ENCODE data around the gene GPR173.

The GPR173 gene

GRCh38 chrX:53065104-53065503 is 16.5 kb downstream of the GPR173 start:
- DNase-seq (ENCODE audit: low read depth in 2 of 2, low spot score in 1 of 2), result no peak

GRCh38 chrX:53071064-53071463 is 22.5 kb downstream of the GPR173 start:
- no peak for DNase-seq (ENCODE audit: low read depth in 2 of 2, low spot score in 1 of 2)

DNA sequence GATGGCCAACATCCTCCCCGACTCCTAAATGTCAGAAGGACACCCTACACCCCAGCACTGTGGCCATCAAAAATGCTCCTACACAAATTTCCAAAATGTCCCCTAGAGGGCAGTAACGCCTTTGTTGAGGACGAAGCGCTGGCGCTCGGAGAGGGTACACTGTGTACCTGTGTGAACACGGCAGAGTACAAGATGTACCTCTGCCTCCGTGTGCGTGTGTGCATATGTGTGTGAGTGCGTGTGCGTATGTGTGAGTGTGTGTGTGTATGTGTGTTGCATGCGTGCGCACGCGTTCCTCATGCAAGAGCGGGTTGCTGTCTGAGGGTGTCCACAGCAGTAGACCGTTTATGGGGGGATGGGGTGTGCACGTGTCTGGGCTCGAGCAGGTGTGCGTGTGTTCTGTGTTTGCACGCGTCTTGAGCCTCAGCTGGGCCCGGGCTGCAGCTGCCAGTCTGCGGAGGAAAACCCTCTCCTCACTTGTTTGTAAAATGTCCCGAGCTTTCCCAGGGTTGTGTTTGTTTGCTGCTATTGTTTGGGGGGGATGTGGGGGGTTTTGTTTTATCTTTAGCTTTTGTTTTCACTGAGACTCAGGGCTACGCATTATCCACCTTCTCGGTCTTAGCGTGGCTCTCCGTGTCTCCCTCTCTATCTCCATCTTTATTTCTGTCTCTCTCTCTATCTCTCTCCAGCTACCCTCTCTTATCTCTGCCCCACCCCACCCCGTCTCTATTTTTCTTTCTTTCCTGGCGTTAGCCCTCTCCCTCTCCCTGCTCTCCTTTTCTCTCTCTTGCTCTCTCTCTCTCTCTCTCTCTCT is 23.2 kb downstream of the GPR173 start:
- DNase-seq (ENCODE audit: low read depth in 2 of 2, low spot score in 1 of 2), result no peak

GRCh38 chrX:53072418-53073114 is 24.0 kb downstream of the GPR173 start:
- no peak for DNase-seq (ENCODE audit: low read depth in 2 of 2, low spot score in 1 of 2)

- DNase-seq (ENCODE audit: low read depth in 2 of 2, low spot score in 1 of 2), result no peak
These were observed 24.6 kb downstream of the GPR173 start for GRCh38 chrX:53073115-53073586.

GRCh38 chrX:53075011-53075410 is 26.4 kb downstream of the GPR173 start:
- DNase-seq (ENCODE audit: low read depth in 2 of 2, low spot score in 1 of 2), result no peak

DNA sequence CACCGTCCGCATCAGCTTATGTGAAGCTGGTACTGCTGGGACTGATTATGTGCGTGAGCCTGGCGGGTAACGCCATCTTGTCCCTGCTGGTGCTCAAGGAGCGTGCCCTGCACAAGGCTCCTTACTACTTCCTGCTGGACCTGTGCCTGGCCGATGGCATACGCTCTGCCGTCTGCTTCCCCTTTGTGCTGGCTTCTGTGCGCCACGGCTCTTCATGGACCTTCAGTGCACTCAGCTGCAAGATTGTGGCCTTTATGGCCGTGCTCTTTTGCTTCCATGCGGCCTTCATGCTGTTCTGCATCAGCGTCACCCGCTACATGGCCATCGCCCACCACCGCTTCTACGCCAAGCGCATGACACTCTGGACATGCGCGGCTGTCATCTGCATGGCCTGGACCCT is 28.1 kb downstream of the GPR173 start:
- DNase-seq (ENCODE audit: low read depth in 2 of 2, low spot score in 1 of 2), result no peak

GRCh38 chrX:53077207-53078197 is 28.9 kb downstream of the GPR173 start:
- no peak for DNase-seq (ENCODE audit: low read depth in 2 of 2, low spot score in 1 of 2)

DNA sequence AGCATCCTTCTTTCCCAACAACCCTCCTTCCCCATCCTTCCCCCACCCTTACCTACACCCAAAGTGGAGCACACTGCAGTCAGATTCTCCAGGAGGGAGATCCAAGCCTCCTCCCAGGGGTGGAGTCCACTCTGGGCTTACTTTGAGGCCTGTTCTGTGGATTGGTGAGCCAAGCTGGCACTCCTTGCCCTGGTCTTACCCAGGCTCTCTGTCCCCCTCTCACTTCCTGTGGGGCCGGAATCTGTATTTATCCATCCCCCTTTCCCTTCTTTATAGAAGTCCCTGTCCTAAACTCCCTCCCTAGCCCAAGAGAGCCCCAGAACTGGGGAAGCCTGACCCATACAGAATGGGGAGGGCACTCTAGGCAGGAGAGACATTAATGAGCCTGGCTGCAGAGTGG is 30.4 kb downstream of the GPR173 start:
- no peak for DNase-seq (ENCODE audit: low read depth in 2 of 2, low spot score in 1 of 2)

DNA sequence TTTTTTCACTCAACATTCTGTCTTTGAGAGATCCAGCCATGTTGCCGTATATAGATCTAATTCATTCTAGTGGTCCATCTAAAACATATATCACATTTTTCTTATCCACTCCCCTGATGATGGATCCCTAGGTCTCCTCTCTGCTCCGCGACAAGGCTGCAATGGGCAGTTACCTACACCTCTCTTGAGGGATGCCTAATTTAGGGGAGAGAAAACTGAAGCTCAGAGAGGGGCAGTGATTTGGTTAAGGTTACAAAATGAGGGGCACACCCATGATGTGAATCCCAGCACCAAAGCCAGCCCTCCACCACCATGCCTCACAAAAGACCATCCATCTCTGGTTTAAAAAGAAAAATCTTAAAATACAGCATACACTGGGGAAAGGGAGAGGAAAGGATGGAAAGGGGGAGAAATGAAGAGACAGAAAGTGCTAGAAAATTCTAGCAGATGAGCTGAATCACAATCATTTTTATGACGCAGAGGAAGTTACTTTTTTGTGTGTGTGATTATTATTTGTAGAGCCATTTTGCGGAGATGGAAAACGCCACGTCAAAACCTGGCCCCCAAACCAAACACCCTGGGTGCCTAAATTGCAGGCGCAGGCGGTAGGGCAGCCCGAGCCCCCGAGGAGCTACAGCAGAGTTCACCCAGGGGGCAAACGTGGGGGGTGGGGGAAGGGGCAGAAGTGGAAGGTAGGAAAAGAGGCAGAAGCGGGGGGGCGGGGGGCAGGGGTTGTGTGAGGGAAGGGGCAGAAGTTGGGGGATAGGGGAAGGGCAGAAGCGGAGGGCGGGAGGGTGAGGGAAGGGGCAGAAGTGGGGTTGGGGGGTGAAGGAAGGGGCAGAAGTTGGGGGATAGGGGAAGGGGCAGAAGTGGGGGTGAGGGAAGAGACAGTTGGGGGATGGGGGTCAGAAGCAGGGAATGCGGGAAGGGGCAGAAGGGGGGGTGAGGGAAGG is 32.3 kb downstream of the GPR173 start:
- no peak for DNase-seq (ENCODE audit: low read depth in 2 of 2, low spot score in 1 of 2)

DNA sequence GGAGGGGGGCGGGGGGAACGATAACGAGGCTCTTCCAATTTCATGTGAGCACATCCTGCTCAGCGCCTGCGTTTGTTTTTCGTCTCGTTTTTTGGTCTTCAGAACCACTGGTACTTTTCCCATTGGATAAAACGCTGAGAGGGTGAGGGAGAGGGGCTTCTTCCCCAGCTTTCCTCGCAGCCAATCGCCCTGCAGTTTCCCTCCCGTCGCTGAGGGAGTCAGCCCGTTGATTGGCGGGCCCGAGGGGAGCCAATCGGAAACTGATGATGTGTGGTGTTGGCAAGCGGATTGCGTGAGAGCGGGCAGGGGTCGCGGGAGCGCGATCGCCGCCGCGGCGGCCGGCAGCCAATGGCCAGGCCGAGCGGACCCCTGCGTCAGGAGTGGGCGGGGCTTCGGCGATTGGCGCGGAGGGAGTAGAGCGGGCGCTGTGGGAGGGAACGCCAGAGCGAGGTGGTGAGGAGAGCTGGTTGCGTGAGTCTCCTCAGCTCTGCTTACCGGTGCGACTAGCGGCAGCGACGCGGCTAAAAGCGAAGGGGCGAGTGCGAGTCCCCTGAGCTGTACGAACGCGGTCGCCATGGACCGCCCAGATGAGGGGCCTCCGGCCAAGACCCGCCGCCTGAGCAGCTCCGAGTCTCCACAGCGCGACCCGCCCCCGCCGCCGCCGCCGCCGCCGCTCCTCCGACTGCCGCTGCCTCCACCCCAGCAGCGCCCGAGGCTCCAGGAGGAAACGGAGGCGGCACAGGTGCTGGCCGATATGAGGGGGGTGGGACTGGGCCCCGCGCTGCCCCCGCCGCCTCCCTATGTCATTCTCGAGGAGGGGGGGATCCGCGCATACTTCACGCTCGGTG is 33.6 kb downstream of the GPR173 start, which contains the start of gene TSPYL2:
TSPYL2 (plus strand) TSS at position 443 of the 848 bp plus-strand sequence; CDS start at position 575, 132 bp downstream.
- DNase-seq (ENCODE audit: low read depth in 2 of 2, low spot score in 1 of 2), result peak; percentile 78 to 84

- DNase-seq (ENCODE audit: low read depth in 2 of 2, low spot score in 1 of 2), result no peak
These were observed 34.4 kb downstream of the GPR173 start for GRCh38 chrX:53082773-53083616.

- no peak for DNase-seq (ENCODE audit: low read depth in 2 of 2, low spot score in 1 of 2)
These were observed 35.5 kb downstream of the GPR173 start for GRCh38 chrX:53084043-53084570.

DNA sequence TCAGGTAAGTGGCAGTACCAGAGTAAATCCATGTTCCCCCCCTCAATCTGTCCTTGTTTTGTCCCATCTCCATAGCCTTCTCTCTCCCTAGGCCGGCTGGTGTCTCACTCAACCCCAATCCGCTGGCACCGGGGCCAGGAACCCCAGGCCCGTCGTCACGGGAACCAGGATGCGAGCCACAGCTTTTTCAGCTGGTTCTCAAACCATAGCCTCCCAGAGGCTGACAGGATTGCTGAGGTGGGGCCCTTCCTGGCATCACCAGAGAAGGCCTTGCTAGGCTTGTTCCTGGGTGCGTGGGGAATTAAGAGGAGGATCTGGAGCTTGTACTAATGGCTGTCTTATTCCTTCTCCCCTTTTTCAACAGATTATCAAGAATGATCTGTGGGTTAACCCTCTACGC is 36.3 kb downstream of the GPR173 start:
- DNase-seq (ENCODE audit: low read depth in 2 of 2, low spot score in 1 of 2), result no peak

GRCh38 chrX:53085661-53086229 is 37.2 kb downstream of the GPR173 start:
- DNase-seq (ENCODE audit: low read depth in 2 of 2, low spot score in 1 of 2), result no peak

GRCh38 chrX:53086464-53086863 is 37.9 kb downstream of the GPR173 start:
- no peak for DNase-seq (ENCODE audit: low read depth in 2 of 2, low spot score in 1 of 2)

GRCh38 chrX:53087388-53087831 is 38.8 kb downstream of the GPR173 start:
- DNase-seq (ENCODE audit: low read depth in 2 of 2, low spot score in 1 of 2), result no peak

All from stimulated activated CD8-positive, alpha-beta memory T cell treated with anti-CD3 and anti-CD28 coated beads, Interleukin-4, amount 100 ng/mL, for 1 hour (primary cell).